NCI-H187 (cell line): ENCODE measurements around the gene DCLK1.
"Not testable (repeated sequence)": the region's sequence is repeated elsewhere in the genome, so short reads cannot be mapped to it uniquely, and the experiment has no call there.

ENCODE experiments used
- DNase-seq, 2 experiments: peaks; one replicate each; lab custom pipeline; 2025; lab: John Stamatoyannopoulos, UW

DCLK1 gene

GRCh38 chr13:36131931-36132297 lies 732 bp upstream of the DCLK1 start:
- DNase-seq, result no peak

- DNase-seq, result peak; percentile 25 to 50
Measured at GRCh38 chr13:36130552-36131221, 495 bp downstream of the DCLK1 start.

- DNase-seq, result peak in 1 of 2 experiments; percentile 25
Measured at GRCh38 chr13:36130193-36130551, 1.0 kb downstream of the DCLK1 start.

GRCh38 chr13:36129539-36129938 lies 1.6 kb downstream of the DCLK1 start:
- DNase-seq, result no peak

GRCh38 chr13:36126491-36126890 lies 4.7 kb downstream of the DCLK1 start:
- no peak for DNase-seq

- DNase-seq, result no peak
Measured at GRCh38 chr13:36125841-36126240, 5.3 kb downstream of the DCLK1 start.

- DNase-seq, result no peak
Measured at GRCh38 chr13:36124236-36124822, 6.9 kb downstream of the DCLK1 start.

GRCh38 chr13:36115306-36115705 lies 15.9 kb downstream of the DCLK1 start:
- DNase-seq, result no peak

- DNase-seq, result no peak
Measured at GRCh38 chr13:36114233-36114632, 16.9 kb downstream of the DCLK1 start.

GRCh38 chr13:36108954-36109353 lies 22.2 kb downstream of the DCLK1 start:
- DNase-seq, result no peak

GRCh38 chr13:36108342-36108741 lies 22.8 kb downstream of the DCLK1 start:
- DNase-seq, result no peak

GRCh38 chr13:36107521-36107920 lies 23.7 kb downstream of the DCLK1 start:
- DNase-seq, result no peak

- DNase-seq, result no peak
Measured at GRCh38 chr13:36105726-36106125, 25.5 kb downstream of the DCLK1 start.

GRCh38 chr13:36102721-36103120 lies 28.5 kb downstream of the DCLK1 start:
- no peak for DNase-seq

- DNase-seq, result not testable (repeated sequence)
Measured at GRCh38 chr13:36101907-36102306, 29.3 kb downstream of the DCLK1 start.

- DNase-seq, result no peak
Measured at GRCh38 chr13:36101157-36101556, 30.0 kb downstream of the DCLK1 start.

- no peak for DNase-seq
Measured at GRCh38 chr13:36098080-36098479, 33.1 kb downstream of the DCLK1 start.

GRCh38 chr13:36096461-36097416 lies 34.4 kb downstream of the DCLK1 start:
- no peak for DNase-seq

- DNase-seq, result no peak
Measured at GRCh38 chr13:36094478-36094877, 36.7 kb downstream of the DCLK1 start.

- DNase-seq, result no peak
Measured at GRCh38 chr13:36090592-36090991, 40.6 kb downstream of the DCLK1 start.

GRCh38 chr13:36089130-36089647 lies 42.0 kb downstream of the DCLK1 start:
- no peak for DNase-seq

- DNase-seq, result no peak
Measured at GRCh38 chr13:36088463-36088862, 42.7 kb downstream of the DCLK1 start.

- DNase-seq, result no peak
Measured at GRCh38 chr13:36088001-36088400, 43.2 kb downstream of the DCLK1 start.
